Nucleus accumbens (tissue), 56 donors: ENCODE results near the gene DUSP15.
"Not testable (repeated sequence)": the region's sequence is repeated elsewhere in the genome, so short reads cannot be mapped to it uniquely, and the experiment has no call there.

ENCODE experiments used
- DNase-seq, 56 donors: peaks; one replicate each; lab custom pipeline; 2025; lab: John Stamatoyannopoulos, UW

The DUSP15 gene

GRCh38 chr20:31826074-31826473 is 44.3 kb downstream of the DUSP15 start:
- DNase-seq = no peak

DNA sequence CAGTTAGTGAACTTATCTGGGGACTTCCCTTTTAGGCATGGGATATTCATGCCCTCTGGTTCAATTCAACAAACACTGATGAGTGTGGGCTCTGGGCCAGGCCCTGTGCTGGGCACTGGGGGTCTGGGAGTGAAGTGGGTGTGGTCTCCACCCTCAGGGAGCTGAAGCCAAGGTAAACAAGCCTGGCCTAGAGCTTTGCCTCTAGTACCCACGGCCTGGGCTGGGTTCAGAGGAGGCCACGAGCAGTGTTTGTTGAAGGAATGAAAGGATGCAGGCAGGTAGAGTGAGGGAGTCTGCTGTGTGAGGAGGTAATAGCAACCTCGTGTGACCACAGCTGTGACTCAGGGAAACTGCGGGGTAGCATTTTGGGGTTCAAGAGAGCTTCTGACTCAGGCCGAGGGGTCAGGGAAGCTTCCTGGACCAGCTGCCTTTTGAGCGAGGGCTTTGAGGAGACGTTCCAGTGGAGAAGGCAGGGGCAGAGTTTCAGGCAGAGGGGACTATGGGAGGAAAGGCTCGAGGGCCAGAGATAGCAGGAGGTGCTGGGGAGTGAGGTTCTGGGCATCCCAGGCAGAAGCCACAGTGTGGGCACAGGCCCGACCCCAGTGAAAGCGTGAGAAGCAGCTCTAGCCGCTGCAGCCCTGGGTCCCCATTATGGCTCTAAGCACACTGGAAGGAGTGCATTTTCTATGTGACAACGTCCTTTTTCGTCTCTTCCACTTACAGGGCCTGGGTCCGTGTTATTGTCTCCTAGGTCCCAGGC is 45.6 kb downstream of the DUSP15 start:
- DNase-seq = no peak

DNA sequence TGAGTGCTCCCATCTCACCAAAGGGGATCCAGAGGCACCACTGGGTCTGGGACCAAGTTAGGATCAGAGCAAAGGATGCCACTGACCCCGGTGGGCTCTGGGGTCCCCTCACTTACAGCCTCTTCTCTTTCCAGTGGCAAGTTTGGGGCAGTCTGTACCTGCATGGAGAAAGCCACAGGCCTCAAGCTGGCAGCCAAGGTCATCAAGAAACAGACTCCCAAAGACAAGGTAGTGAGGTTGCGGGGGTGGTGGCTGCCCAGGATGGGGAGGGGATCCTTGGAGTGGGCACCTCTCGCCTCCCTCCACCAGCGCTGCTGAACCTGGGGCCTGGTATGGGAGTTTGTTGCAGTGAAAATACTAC is 46.2 kb downstream of the DUSP15 start:
- no peak for DNase-seq

DNA sequence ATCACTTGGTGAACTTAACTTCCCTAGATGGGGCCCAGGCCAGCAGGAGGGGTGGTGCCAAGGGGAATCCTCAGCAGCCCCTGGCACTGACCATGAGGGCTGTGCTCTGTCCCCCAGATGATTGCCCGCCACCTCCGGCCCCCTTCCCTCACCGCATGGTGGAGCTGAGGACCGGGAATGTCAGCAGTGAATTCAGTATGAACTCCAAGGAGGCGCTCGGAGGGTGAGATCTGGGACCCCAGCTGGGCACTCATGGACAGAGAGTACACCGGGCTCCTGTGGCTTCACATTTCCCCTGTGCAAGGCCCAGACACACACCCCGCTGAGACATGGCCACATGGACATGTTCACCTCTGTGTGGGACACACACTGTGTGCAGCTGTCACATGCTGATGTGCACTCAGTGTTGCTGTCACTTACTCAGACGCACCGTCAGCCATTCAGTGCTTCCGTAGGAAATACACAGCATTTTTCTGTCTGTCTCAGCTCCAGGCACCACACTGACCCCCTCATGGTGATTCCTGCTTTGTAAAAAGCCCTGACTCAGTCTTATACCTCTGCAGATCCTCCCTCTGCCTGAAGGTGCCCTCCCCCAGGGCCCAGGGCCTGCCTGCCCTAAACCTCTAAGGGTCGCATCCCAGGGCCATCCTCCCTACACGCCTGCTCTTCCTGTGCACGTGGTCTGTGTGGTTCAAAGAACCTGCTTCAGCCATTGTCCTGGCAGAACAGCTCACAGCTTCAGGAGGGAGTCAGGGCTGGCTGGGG is 46.8 kb downstream of the DUSP15 start:
- no peak for DNase-seq

GRCh38 chr20:31822421-31823330 is 47.7 kb downstream of the DUSP15 start:
- DNase-seq = peak in 48 of 56 donors; percentile 5 to 83 (median 48)

DNA sequence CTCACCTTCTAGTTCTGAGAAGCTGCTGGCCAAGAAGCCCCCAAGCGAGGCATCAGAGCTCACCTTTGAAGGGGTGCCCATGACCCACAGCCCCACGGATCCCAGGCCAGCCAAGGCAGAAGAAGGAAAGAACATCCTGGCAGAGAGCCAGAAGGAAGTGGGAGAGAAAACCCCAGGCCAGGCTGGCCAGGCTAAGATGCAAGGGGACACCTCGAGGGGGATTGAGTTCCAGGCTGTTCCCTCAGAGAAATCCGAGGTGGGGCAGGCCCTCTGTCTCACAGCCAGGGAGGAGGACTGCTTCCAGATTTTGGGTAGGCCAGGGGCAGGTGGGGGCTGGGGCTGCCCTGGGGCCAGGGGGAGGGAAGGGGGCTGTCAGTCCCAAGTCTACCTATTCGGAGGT is 48.9 kb downstream of the DUSP15 start:
- DNase-seq = no peak

DNA sequence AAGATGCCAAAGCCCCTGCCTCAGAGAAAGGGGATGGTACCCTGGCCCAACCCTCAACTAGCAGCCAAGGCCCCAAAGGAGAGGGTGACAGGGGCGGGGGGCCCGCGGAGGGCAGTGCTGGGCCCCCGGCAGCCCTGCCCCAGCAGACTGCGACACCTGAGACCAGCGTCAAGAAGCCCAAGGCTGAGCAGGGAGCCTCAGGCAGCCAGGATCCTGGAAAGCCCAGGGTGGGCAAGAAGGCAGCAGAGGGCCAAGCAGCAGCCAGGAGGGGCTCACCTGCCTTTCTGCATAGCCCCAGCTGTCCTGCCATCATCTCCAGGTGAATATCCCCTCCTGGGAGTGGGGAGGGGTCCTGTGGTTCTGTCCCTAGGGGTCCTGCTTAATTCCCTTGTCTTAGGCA is 50.1 kb downstream of the DUSP15 start:
- no peak for DNase-seq

- DNase-seq = no peak
These were observed 51.1 kb downstream of the DUSP15 start, which contains the start of gene MYLK2 for GRCh38 chr20:31819083-31819784. MYLK2 (plus strand) TSS chr20:31819356; CDS start chr20:31819581, 225 bp downstream.

DNA sequence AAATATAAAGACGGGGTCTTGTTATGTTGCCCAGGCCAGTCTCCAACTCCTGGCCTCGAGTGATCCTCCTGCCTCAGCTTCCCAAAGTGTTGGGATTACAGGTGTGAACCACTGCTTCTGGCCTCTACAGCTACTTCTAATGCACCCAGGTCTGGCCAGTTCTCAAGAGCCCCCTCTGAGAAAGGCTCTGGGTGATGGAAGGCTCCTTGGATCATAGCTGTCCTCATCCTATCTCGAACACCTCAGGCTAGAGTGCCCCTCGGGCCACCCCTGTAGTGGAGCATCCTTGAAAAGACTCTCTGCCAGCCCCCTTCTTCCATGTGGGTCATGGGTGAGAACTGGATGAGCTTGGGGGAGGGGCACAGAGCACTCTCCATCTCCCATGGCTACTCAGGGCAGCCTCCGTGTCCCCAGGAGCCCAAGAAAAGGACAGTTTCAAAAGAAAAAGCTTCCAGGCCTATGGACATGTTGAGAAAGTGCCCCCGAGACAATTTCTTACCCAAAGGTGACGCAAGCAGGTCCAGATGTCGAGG is 51.9 kb downstream of the DUSP15 start:
- no peak for DNase-seq

GRCh38 chr20:31817461-31817860 is 52.9 kb downstream of the DUSP15 start:
- DNase-seq = no peak

GRCh38 chr20:31816221-31816620 is 54.1 kb downstream of the DUSP15 start:
- DNase-seq = no peak

GRCh38 chr20:31815408-31816188 is 54.7 kb downstream of the DUSP15 start:
- no peak for DNase-seq

DNA sequence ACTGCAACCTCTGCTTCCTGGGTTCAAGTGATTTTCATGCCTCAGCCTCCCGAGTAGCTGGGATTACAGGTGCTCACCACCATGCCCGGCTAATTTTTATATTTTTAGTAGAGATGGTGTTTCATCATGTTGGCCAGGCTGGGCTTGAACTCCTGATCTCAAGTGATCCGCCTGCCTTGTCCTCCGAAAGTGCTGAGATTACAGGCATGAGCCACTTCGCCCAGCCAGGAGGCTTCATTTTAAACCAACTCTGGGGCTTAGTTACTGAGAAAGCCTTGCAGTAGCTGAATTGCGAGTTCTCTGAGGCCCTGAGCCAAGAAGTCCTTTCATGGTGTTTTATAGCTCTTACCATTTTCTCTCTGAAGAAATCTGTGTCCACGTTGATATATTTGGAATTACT is 56.2 kb downstream of the DUSP15 start:
- not testable (repeated sequence) for DNase-seq

DNA sequence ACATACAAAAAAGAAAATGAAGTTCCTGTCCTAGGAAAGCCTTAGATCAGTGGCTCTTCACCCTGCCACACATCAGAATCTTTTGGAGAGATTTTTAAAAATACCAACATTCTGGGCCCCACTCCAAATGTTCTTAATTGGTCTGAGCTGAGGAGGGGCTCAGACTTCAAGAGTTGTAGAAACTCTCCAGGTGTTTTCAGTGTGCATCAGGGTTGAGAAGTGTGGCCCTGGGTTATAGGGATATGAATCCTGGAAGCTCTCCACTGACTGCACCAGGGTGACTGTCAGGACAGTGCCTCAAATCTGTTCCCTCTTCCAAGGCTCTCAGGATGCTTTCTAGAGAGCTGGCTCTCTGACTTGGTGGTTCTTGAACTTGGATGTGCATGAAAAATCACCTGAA is 56.7 kb downstream of the DUSP15 start:
- no peak for DNase-seq

GRCh38 chr20:31811796-31812728 is 58.3 kb downstream of the DUSP15 start:
- DNase-seq = no peak

DNA sequence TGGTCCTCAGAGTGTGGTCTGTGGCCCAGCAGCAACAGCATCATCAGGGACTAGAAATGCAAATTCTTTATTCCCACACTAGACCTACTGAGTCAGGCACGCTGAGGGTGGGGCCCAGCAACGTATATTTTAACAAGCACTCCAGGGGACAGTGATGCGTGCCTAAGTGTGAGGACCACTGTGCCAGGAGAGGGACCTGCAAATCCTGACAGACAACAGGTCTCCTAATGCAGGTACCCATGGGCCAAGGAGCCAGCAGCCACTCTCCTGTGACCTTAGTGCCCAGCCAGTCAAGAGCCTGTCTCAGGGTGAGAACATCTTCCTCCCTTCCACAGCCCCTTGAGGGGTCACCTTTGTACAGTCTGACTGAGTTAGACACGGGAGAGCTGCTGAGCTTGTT is 59.1 kb downstream of the DUSP15 start:
- DNase-seq = no peak
